Thyroid gland (tissue), 4 donors: Measurements from ENCODE around the gene CASP9.

ENCODE experiments used
- POLR2A ChIP-seq, 2 donors: fragments of 450-650 bp; IDR thresholded peaks; one replicate each; pipeline ENCODE4 v1.6.1; 2017; ENCODE audit warnings: antibody characterized with exemption in 2 of 2, mild to moderate bottlenecking in 2 of 2, moderate library complexity in 1 of 2
- TF ChIP-seq, protein P1 (sequence below), 6 experiments: fragments of 200-600 bp in 3 of 6; fragments of 450-650 bp in 3 of 6; sonication (generic) in 3 of 6; IDR thresholded peaks; one replicate each; pipeline ENCODE4 v1.5.1; 2016 to 2019; ENCODE audit warnings: antibody characterized with exemption in 6 of 6, mild to moderate bottlenecking in 2 of 6, inconsistent platforms in 1 of 6, moderate library complexity in 1 of 6

DNA sequence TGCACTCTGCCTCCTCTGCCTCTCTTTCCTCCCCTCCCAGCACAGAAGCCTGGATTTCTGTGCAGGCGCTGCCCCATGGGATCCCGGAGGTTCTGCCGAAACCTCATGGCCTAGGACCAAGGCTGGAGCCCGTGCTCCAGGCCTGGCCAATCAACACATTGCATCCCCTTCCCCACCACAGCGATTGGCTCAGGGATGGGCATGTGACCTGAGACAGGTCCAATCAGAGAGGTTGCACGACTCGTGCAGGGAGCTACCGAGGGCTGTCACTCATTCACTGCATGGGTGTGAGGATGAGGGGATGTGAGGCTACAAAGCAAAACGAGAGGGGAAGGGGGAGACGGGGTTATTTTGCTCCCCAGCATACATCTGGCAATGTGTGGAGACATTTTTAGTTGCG, 51.4 kb downstream of the CASP9 start:
- TF ChIP-seq, protein P1, sequence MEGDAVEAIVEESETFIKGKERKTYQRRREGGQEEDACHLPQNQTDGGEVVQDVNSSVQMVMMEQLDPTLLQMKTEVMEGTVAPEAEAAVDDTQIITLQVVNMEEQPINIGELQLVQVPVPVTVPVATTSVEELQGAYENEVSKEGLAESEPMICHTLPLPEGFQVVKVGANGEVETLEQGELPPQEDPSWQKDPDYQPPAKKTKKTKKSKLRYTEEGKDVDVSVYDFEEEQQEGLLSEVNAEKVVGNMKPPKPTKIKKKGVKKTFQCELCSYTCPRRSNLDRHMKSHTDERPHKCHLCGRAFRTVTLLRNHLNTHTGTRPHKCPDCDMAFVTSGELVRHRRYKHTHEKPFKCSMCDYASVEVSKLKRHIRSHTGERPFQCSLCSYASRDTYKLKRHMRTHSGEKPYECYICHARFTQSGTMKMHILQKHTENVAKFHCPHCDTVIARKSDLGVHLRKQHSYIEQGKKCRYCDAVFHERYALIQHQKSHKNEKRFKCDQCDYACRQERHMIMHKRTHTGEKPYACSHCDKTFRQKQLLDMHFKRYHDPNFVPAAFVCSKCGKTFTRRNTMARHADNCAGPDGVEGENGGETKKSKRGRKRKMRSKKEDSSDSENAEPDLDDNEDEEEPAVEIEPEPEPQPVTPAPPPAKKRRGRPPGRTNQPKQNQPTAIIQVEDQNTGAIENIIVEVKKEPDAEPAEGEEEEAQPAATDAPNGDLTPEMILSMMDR (IDR thresholded peaks at IDR 0.05), result no peak
- no peak for TF ChIP-seq POLR2A (IDR thresholded peaks at IDR 0.05)
